ENCODE data around the gene SMCP.

GRCh38 chr1:152884085-152884484, 6.0 kb downstream of the SMCP start:
- TF ChIP-seq CTCF (IDR thresholded peaks at IDR 0.05): no peak
- TF ChIP-seq EZH2 (IDR thresholded peaks at IDR 0.05; ENCODE audit: borderline replicate concordance, insufficient read depth, low read depth, low read length, poor library complexity, severe bottlenecking): no peak
